ENCODE results near the gene CNTNAP5.

The CNTNAP5 gene

DNA sequence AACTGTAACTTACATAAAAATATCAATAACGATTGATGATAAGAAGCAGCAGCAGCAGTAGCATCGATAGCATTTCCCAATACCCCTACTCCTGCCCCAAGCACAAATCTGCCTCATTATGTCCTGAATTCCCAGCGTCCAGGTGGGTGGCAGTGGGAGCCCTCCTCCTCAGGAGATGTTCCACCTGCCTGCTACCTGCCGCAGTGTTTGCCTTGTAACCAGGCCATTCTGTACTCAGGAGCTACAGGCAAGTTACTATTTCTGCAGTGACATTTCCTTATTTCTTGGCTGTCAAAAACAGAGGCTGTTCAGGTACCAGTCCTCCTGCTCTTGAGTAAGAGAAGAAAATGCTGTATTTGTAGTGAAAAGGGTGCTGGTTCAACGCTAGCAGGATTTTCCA, 236.4 kb downstream of the CNTNAP5 start:
- DNase-seq (ENCODE audit: low read depth, low spot score), result no peak

DNA sequence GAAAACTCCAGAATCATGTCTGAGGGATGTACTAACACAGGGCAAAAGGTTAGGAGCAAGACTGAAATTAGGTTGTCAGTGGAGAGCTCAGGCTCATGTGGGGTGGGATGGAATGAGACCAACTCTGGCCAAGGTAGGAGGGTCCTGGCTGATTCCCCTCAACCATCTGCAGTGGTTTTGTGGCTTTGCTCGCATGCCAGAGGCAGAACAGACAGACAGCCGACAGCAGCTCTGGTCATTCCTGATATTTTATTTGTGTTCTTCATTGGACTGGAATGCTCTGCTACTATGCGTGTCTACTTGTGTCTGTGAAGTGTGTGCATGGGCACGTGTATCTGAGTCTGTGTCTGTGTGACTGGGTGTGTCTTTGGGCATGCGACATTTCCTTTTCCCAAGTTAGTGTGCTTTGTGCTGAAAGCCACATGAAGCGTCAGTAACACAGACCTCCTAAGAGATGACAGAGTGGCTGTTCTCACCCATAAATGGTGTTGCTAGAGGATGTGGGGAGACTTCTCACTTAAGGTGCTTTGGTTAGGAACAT, 239.5 kb downstream of the CNTNAP5 start:
- DNase-seq (ENCODE audit: low read depth, low spot score), result no peak

DNA sequence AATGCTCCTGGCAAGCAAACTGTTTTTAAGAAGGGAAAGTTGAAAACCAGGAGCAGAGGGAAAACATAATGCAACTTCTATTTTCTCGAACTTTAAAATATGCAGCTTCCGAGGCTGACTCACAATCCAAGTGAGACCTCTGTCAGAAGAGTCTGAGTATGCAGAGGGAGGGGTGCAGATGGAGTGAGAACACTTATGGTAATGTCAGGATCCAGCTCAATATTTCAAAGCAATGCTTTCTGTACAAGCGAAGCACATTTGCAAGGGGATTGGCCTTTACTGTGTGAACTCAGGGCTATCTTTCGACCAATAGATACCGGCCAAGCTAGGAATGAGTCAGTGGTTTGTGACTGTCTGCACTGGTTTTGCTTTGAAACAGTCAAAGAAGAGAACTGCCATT, 242.7 kb downstream of the CNTNAP5 start:
- no peak for DNase-seq (ENCODE audit: low read depth, low spot score)

DNA sequence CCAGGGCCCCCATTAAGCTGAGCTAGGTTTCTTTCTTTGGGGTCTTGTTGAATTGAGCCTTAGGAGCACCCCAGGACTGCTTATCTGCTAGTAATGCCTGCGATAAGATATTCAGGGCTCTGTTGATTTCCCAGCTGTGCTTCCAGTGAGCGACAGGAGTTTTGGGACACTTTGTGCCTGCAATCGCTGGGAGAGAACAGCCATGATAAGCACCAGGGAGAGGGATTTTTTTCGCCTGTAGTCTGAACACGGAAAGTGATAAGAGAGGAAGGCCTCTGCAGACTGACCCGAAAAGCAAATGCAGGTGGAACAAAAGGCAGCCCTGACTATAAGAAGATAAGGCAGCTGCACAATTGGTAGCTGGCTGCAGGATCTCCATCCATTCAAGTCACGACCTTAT, 244.3 kb downstream of the CNTNAP5 start:
- DNase-seq (ENCODE audit: low read depth, low spot score), result no peak

DNA sequence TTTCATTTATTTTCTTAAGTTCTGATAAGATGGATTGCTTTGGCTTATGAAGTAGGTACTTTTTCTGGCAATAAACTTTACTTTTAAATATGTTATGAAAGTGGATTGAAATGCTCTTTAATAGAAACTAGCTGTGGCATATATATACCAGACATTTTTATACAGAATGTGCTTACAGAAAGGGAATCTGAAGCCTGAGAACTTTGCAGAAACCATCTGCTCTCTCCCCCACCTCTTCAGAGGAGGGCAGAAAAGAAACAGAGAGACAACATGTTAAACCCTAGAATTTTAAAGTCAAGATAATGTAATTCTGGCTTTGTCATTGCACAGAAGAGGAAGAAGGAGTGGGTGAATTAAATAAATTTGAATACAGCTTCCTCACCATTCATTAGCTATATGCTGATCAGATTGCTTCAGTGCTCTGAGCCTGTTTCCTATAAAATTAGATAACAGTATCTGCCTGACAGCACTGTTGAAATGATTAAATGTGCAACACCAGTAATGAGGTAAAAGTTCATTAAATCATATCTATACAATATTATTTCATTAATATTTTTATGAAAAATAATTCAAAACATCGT, 247.3 kb downstream of the CNTNAP5 start:
- DNase-seq (ENCODE audit: low read depth, low spot score), result no peak

DNA sequence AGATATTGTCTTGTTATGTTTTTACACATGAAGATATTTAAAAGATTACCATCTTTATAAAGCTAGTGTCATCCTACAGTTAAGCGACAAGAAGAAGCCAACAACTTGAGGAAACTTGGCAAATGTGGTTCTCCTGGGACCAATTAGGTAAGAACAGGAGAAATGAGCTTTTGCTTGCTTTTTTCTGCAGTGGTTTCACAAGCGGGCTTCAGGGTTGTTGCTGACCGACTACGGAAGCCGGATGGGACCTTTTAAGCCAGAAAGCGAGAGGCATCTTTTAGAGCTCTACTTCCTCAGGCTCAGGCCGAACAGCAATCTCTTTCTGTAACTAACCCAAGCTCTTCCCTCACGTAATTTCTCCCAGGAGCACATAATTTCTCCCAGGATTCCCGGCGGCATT, 256.5 kb downstream of the CNTNAP5 start:
- DNase-seq (ENCODE audit: low read depth, low spot score), result no peak

DNA sequence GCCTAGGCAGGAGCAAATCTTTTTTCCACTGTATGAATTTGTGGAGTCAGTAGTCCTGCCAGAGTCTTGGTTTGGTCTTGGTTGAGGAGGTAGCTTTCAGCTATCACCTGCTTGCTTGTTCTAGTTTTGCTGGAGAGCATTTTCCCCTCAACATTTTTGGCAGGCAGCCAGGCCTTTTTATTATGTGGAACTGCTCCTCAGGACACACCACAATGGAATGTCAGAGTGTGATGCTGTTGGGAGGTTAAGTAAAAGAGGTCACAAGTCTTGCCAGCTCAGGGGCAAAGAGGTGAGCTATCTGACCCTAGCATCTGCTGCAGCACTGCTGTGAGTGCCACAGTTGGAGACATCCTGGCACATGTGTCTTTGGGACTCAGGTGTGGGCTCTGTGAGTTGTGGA, 258.0 kb downstream of the CNTNAP5 start:
- no peak for DNase-seq (ENCODE audit: low read depth, low spot score)

DNA sequence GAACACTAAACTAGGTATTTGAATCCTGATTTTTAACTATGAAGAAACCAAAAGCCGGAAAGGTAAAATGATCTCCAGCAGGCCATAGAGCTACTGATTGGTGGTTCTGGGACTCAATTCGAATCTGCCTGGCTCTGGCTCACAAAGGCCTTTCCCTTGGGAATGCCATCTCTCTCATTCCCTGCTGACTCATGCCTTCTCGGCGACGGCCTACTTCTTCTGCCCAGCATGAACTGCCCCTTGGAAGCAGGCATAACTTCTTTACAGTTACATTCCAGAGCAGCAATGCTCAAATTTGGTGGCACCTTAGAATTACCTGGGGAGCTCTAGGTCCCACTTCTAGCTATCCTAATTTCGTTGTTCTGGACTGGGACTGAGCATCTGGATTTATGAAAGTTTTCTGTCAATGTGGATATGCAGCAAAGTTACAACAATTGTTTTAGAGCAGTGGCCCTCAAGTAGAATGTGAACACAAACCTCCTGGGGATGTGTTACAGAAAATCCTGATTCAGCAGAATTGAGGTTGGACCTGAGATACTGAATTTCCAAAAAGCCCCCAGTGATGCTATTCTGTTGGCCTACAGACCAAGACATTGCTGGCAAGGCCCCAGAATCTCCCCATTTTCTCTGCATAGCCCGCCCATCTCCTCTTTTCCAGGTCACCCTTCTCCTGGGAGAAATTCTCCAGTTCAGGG, 261.1 kb downstream of the CNTNAP5 start:
- DNase-seq (ENCODE audit: low read depth, low spot score), result peak; percentile 55

DNA sequence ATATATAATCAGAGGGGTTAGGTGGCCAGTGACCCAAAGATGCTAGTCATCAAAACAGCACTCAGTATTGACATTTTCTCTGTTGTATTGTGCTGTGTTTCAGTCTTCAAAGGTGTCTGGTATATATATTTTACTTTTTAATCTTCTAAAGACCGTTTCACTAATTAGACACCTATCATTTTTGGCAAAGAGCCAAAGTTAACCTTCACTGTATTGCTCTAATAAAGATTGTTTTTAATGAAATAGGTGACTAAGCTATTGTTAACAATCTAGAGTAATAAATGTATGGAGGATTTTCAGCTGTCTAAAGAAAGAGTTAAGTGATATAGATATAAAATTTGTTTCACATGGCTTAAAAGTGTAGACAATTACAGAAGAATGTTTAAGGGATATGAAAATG, 264.0 kb downstream of the CNTNAP5 start:
- no peak for DNase-seq (ENCODE audit: low read depth, low spot score)

DNA sequence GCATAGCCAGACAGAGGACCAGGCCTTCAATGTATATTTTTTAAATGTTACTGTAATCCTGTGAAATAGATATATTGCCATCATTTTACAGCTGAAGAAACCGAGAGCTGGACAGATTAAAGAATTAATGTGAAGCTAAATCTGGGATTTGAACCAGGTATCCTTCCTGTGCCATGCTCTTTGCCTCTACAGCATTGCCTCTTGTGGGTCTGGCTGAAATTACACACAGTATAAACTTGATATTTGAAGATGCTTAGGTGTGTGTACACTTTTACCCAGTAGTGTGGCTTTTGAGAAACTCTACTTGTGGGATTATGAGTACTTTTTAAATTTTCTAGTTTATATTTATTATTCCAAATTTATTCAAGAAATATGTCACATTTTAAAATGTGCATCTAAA, 264.5 kb downstream of the CNTNAP5 start:
- no peak for DNase-seq (ENCODE audit: low read depth, low spot score)

DNA sequence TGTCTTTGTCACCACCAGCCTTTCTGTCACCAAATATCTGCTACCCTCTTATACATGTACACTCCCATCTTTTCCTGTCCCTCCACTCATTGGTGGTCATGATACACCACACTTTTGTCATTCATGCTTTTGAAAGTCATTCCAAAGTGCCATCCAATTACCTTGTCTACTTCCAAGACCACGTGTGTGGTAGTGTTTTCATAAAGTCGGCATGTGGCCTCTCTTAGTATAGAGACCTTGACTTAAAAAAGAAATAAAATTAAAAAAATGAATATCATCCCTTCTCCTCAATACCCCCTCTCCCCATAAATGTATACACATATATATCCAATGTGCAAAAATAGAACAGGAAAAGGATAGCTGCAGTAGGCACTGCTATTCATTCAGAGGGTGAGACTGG, 271.4 kb downstream of the CNTNAP5 start:
- no peak for DNase-seq (ENCODE audit: low read depth, low spot score)

DNA sequence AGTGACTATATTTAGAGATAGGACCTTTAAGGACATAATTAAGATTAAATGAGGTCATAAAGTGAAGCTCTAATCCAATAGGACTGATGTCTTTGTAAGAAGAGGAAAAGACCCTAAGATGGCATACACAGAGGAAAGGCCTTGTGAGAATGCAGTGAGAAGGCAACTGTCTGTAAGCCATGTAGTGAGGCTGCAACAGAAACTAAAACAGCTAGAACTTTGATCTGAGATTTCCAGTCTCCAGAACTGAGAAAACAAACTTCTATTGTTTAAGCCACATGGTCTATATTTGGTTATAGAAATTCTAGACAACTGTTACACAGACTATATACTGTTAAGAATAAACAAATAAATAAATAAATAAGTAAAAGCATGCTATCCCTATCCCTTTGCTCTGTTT, 276.8 kb downstream of the CNTNAP5 start:
- no peak for DNase-seq (ENCODE audit: low read depth, low spot score)

DNA sequence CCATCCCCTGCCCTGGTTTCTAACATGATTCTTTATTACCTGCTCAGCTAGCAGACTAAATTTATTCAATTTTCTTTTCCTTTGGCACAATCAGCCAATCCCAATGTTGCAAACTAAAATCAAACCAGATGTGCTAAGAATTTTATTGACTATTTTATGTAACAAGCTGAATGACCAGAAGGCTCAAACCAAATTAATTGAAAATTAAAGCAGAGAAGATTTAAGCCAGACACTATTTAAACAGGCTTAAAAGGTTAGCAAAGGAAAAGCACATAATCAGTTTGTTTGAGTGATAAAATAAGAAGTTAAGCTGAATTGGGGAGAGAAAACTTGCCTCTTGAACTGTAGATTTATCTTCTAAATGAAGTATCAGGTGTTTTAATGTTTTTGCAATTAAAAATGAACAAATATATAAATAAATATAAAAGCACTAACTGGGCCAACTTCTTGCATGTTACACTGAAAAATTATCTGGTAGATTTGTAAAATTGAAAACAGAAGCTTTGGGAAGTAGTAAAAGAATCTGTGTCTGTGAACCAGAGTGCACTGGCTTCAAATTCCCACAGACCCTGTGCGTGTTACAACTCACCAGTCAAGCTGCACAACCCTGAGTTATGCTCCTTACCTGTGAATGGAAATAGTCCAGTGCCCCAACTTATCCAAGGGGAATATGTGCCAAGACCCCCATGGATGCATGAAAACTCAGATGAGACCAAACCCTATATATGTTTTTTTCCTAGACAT, 283.4 kb downstream of the CNTNAP5 start:
- DNase-seq (ENCODE audit: low read depth, low spot score), result no peak

DNA sequence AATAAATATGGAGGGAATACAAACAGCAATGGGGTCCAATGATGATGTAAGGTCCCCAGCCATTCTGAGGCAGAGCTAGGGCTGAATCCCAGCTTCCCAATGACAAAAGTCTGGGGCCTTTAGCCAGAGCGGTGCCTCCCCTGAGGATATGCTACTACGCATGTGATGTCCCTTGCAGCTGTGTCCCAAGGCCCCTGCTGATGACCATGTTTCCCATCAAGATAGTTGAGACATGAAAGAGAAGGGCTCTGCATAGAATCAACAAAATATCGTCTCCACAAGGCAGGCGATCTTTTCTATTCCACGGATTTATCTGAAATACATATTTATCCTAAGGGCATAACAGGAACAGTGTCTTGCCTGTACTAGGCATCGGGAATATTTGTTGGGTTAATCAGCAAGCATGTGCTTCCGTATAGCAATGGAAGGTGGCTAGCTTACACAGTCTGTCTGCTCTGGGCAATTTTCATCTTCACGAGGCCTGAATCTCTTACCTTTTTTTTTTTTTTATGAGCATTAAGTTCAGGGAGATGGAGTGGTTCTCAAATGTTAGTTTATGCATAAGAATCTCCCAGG, 284.6 kb downstream of the CNTNAP5 start:
- no peak for DNase-seq (ENCODE audit: low read depth, low spot score)

DNA sequence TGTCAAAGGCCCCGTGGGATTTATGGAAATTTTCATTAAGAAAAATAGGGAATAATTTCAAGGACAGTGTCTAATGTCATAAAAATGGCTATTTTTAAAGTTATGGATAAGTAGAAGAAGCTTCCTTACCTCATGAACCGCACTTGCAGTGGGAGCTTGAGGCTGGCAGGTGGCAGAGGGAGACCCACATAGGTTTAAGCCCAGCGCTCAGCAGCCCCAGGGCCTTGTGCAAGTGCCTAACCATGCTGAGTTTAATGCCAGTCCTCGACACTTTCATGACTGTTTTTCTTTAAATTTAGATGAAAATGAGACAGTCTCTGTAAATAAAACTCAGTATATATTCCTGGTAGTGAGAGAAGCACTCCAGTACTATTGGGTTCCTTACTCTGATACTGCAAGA, 285.6 kb downstream of the CNTNAP5 start:
- DNase-seq (ENCODE audit: low read depth, low spot score), result no peak

DNA sequence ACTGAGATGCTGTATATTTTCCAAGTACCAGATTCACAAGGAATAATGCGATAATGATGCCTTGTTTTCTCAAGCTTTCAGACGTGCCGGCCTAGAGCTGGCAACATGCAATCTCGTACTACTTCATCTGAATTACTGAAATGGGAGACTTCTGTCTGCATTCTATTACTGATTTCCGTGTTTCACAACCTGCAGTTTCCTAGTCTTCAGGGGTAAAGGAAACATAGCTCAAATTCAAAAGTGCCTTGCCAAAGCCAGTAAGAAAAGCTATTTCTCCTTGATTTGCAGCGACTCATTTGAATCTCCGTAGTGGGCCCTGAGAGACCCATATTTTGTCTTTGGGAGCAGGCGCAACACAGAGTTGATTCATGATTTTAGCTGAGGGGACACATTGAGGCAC, 289.0 kb downstream of the CNTNAP5 start:
- DNase-seq (ENCODE audit: low read depth, low spot score), result no peak

DNA sequence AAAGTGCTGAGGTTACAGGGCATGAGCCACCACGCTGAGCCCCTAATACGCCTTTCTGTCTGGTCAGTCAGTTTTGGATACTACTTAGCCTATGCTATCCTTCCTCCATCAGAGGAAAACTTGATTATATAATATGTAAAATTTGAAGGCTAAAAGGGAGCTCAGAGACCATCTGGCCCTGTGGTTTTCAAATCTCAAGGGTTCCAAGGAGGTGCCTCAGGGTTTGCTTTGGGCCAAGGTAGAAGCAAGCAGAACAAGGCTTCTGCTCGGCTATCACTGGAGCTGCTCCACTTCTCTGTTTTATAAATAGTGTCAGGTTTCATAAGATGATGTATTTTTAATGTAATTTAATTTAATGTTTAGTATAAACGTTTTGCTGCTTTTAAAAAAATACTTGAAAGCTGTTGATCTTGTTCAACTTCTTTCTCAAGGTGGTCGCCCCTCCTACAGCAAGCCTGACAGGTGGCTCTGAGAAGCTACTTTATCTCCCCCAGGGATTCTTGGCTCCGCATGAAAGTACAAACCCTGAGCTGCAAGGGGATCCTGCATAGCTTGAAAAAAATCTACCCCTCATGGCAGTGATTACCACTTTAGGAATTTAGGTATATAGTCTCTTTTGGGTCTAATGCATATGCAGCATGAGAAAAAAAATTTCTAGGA, 290.3 kb downstream of the CNTNAP5 start:
- DNase-seq (ENCODE audit: low read depth, low spot score), result no peak

DNA sequence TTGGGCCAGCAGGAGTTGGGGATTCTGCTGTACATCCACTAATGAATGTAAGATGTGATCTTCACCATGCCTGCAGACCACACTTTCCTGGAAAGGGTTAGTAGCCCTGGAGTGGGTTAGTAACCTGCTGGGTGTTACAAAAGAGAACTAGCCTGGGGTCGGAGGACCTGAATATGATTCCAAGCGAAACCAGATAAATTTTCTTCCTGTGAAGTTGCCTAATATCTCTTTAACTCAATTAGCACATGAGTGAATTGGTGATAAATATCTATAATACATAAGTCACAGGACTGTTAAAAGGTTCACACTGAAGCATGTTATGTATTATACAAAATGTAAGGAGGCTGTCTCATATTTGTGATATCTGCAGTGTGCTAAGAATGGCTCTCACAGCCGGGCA, 291.0 kb downstream of the CNTNAP5 start:
- no peak for DNase-seq (ENCODE audit: low read depth, low spot score)

DNA sequence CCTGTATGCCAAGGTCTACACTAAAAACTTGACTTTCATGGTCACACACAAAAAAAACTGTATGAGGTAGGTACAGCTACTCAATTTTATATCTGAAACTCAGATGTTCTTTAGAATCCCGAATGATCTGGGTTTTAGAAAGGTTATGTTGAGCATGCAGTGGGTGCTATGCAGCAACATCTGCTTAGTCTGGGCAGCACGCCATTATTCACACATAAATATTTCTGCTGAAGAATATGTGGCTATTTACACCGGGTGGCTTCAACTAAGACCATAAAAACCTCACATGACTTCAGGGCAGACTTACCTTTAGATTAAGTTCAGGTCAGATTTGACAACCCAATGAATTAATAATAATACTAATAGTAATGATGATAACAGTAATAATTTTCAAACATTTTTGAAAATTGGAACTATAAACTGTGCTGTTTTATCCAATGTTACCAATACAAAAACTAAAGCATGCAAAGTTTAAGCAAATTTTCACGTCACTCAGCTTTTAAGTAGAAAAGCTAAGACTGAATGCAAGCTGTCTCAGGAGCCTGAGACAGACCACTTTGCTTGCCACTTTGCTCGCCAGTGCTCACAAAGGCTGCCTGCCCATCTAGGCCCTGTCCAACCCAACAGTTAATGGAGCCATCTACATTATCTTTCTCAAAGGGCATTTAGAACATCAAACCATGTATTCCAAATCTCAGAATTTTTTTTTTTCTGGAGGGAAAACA, 292.0 kb downstream of the CNTNAP5 start:
- no peak for DNase-seq (ENCODE audit: low read depth, low spot score)

DNA sequence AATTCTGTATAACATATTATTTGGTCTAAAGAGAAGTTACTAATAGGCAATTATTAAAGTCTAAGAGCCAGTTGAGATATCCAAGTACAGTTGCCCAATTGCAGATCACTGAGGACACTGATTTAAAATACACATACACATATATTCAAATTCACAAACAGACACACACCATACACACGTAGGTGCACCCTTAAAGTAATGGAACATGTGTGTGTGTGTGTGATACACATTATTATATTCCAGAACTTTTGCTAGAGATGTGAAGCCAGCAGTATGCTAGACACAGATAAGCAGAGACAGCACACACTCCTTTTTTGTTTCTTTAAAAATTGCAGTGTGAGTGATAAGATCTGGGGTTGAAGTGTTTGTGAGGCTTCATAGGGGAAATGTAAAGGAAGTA, 292.5 kb downstream of the CNTNAP5 start:
- DNase-seq (ENCODE audit: low read depth, low spot score), result no peak

DNA sequence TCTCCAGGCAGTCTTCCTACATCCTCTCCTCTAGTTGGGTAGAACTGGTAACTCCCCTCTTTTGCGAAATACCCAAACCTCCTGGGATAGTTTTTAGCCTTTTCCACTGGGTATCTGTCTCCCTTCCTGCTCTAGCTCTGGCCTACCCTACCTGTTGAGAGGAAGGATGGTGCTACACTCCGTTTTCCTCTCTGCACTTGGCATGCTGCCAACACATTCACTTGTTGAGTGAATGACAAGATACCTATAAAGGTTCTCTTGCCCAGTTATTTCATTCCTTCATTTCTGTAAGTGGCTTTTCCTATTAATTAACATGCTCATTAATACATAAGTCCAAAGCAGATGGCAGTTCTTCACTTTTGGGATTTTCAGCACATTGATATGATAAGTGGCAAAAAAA, 293.8 kb downstream of the CNTNAP5 start:
- DNase-seq (ENCODE audit: low read depth, low spot score), result no peak
